ENCODE measurements around the gene OLA1. TPM values are rescaled to one million over a fixed set of nuclear protein-coding genes. Genes with fewer than 3 reads are reported as not detected.
A peak's percentile ranks its signal among the peaks of the same experiment; 100 is the strongest.
"Not testable (repeated sequence)": the region's sequence is repeated elsewhere in the genome, so short reads cannot be mapped to it uniquely, and the experiment has no call there.

Gene OLA1
- 10 to 100 TPM; 58.1 to 77.6 (median 67.1) TPM for polyA plus RNA-seq (ENCODE audit: low read depth in 6 of 6)

DNA sequence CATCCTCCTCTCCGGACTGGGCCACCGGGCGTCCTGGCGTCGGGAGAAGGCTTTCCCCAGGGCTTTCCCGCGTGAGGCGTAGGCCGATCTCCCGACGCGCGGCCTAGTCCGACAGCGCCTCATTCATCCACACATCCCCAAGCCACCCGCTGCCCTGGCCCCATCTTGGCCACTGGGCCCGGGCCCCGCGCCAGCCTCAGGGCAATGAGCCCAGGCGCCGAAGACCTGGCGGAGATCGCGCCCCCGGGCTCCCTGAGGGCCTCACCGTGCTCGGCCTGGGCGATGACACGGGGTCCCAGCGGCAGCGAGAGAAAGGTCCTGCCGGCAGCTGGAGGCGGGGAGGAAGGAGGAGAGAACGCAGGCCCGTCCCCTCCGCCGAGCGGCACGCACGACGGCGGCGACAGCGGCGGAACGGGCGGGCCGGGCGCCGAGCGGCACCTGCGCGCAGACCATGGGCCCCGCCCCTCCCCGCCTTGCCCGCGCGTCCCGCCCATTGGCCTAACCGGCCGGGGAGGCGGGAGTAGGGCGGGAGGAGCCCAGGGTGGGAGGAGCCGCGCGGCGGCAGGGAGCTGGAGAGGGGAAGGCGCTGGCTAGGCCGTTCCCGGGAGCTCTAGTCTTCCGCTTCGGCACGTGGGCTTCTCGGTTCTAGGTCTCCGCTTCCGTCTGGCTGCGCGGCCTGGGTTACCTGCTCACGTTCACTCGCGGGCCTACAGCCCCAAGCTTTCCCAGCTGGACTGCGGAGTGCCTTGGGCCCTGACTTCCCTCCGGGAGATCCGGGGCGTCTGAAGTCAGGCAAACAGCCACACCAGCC is at the start of gene OLA1:
OLA1 (minus strand) TSS at position 346 of the 811 bp plus-strand sequence. CDS start 1,717 bp downstream, outside the sequence.
- Mint-ChIP-seq H3K9me3 (no peaks in the 10 kb centered on the region), H3K36me3 (peaks cover 0 to 6% of the 10 kb centered on the region in 2 donors), H3K27ac (peak within 1 kb of the TSS; percentile 58 to 87 (median 74)), H3K4me1 (peaks cover 6 to 31% (median 11%) of the 10 kb centered on the region in 3 donors), H3K4me3 (peak within 1 kb of the TSS; percentile 84 to 93 (median 88)), H3K27me3 (peaks cover 0 to 7% (median 0%) of the 10 kb centered on the region in 3 donors)
- peak; percentile 94 to 95 for ATAC-seq (ENCODE audit: low read depth in 2 of 2)
- peak; percentile 97 for DNase-seq

DNA sequence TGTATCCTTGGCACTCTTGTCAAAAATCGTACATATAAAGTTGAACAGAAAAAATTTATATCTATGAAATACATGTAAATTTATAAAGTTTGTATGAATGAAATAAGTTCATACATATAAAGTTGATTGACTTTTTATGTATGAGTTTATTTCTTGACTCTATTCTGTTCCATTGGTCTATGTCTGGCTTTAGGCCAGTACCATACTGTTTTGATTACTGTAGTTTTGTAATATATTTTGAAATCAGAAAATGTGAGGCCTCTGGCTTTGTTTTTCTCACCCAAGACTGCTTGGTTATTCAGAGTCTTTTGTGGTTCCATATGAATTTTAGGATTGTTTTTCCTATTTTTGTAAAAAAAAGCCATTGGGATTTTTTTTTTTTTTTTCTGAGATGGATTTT is 44.6 kb upstream of the OLA1 start:
- Mint-ChIP-seq H3K4me1 (no peaks in the 10 kb centered on the region), H3K9me3 (peaks cover 0 to 29% (median 15%) of the 10 kb centered on the region in 7 donors), H3K27me3 (peaks cover 7 to 51% (median 25%) of the 10 kb centered on the region in 3 donors), H3K36me3 (no peaks in the 10 kb centered on the region), H3K4me3 (no peak overlapping the region), H3K27ac (no peak overlapping the region)
- ATAC-seq (ENCODE audit: low read depth in 2 of 2) = no peak
- no peak for DNase-seq

GRCh38 chr2:174286172-174286571 is 37.8 kb upstream of the OLA1 start:
- Mint-ChIP-seq H3K4me1 (no peaks in the 10 kb centered on the region), H3K27me3 (peaks cover 35 to 67% (median 48%) of the 10 kb centered on the region in 3 donors), H3K27ac (no peak overlapping the region), H3K9me3 (peaks cover 0 to 11% (median 9%) of the 10 kb centered on the region in 7 donors), H3K4me3 (no peak overlapping the region), H3K36me3 (no peaks in the 10 kb centered on the region)
- DNase-seq = no peak
- no peak for ATAC-seq (ENCODE audit: low read depth in 2 of 2)

DNA sequence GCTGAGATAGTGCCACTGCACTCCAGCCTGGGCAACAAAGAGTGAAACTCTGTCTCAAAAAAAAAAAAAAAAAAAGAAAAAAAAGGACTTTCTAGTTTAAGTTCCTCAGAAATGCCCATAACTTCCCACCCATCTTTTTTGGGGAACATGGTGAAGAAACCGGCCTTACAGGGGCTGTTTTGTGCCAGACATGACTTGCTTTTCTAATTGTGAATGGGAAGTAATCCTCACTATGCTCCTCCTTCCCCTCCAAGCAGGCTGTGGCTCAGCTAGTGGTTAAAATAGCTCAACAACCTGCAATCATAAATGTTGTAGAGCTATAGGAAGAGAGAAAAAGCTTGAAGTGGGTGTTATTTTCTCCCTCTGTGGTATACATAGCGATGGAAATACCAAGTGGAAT is 34.1 kb upstream of the OLA1 start:
- Mint-ChIP-seq H3K27ac (no peak overlapping the region), H3K4me3 (no peak overlapping the region), H3K9me3 (peaks cover 0 to 1% (median 0%) of the 10 kb centered on the region in 7 donors), H3K36me3 (no peaks in the 10 kb centered on the region), H3K27me3 (peaks cover 39 to 52% (median 40%) of the 10 kb centered on the region in 3 donors), H3K4me1 (no peaks in the 10 kb centered on the region)
- ATAC-seq (ENCODE audit: low read depth in 2 of 2) (no peak), DNase-seq (no peak)

- H3K27ac Mint-ChIP-seq = no peak overlapping the region
- H3K9me3 Mint-ChIP-seq = no peaks in the 10 kb centered on the region
- no peak for DNase-seq
- ATAC-seq (ENCODE audit: low read depth in 2 of 2) = no peak
- no peaks in the 10 kb centered on the region for H3K36me3 Mint-ChIP-seq
- H3K27me3 Mint-ChIP-seq = peaks cover 37 to 51% (median 39%) of the 10 kb centered on the region in 3 donors
- no peaks in the 10 kb centered on the region for H3K4me1 Mint-ChIP-seq
- no peak overlapping the region for H3K4me3 Mint-ChIP-seq
These were observed 33.4 kb upstream of the OLA1 start for GRCh38 chr2:174281736-174282135.

GRCh38 chr2:174280596-174280995 is 32.3 kb upstream of the OLA1 start:
- DNase-seq = no peak
- Mint-ChIP-seq H3K4me1 (no peaks in the 10 kb centered on the region), H3K27ac (no peak overlapping the region), H3K27me3 (peaks cover 29 to 42% (median 34%) of the 10 kb centered on the region in 3 donors), H3K4me3 (no peak overlapping the region), H3K9me3 (no peaks in the 10 kb centered on the region), H3K36me3 (no peaks in the 10 kb centered on the region)
- ATAC-seq (ENCODE audit: low read depth in 2 of 2) = no peak

GRCh38 chr2:174270263-174270662 is 21.9 kb upstream of the OLA1 start:
- H3K27me3 Mint-ChIP-seq = peaks cover 33 to 34% (median 34%) of the 10 kb centered on the region in 3 donors
- DNase-seq; H3K4me1 Mint-ChIP-seq; H3K4me3 Mint-ChIP-seq; ATAC-seq (ENCODE audit: low read depth in 2 of 2); H3K27ac Mint-ChIP-seq; H3K36me3 Mint-ChIP-seq; H3K9me3 Mint-ChIP-seq: not testable (repeated sequence)

- H3K27ac Mint-ChIP-seq = peak overlapping the region in 1 of 6 donors; percentile 18
- DNase-seq (no peak), ATAC-seq (ENCODE audit: low read depth in 2 of 2) (no peak)
- no peak overlapping the region for H3K4me3 Mint-ChIP-seq
- peaks cover 42 to 45% (median 45%) of the 10 kb centered on the region in 3 donors for H3K27me3 Mint-ChIP-seq
- H3K36me3 Mint-ChIP-seq = no peaks in the 10 kb centered on the region
- H3K9me3 Mint-ChIP-seq = peaks cover 0 to 5% (median 0%) of the 10 kb centered on the region in 7 donors
- H3K4me1 Mint-ChIP-seq = no peaks in the 10 kb centered on the region
These were observed 18.0 kb upstream of the OLA1 start for GRCh38 chr2:174266288-174266687.

DNA sequence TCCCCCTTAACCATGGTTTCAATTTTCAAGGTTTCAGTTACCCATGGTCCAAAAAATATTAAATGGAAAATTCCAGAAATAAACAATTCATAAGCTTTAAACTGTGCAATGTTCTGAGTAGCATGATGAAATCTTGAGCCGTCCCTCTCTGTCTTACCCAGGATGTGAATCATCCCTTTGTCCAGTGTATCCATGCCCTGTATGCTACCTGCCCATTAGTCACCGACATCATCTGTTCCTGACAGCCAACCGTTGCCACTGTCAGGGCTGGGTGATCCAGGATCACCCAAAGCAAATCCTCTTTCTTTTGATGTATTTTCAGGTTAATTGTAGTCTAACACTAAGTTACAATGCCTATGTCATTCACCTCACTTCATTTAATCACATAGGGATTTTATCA is 15.7 kb upstream of the OLA1 start:
- H3K36me3 Mint-ChIP-seq = no peaks in the 10 kb centered on the region
- H3K4me1 Mint-ChIP-seq = no peaks in the 10 kb centered on the region
- H3K9me3 Mint-ChIP-seq = peaks cover 0 to 3% (median 0%) of the 10 kb centered on the region in 7 donors
- no peak overlapping the region for H3K4me3 Mint-ChIP-seq
- no peak for ATAC-seq (ENCODE audit: low read depth in 2 of 2)
- H3K27ac Mint-ChIP-seq = no peak overlapping the region
- no peak for DNase-seq
- peaks cover 45 to 56% (median 47%) of the 10 kb centered on the region in 3 donors for H3K27me3 Mint-ChIP-seq

- no peaks in the 10 kb centered on the region for H3K36me3 Mint-ChIP-seq
- no peak overlapping the region for H3K27ac Mint-ChIP-seq
- ATAC-seq (ENCODE audit: low read depth in 2 of 2) = no peak
- DNase-seq = no peak
- no peaks in the 10 kb centered on the region for H3K9me3 Mint-ChIP-seq
- H3K4me3 Mint-ChIP-seq = no peak overlapping the region
- no peaks in the 10 kb centered on the region for H3K4me1 Mint-ChIP-seq
- H3K27me3 Mint-ChIP-seq = peaks cover 13 to 31% (median 16%) of the 10 kb centered on the region in 3 donors
These were observed 11.6 kb upstream of the OLA1 start for GRCh38 chr2:174259981-174260380.

DNA sequence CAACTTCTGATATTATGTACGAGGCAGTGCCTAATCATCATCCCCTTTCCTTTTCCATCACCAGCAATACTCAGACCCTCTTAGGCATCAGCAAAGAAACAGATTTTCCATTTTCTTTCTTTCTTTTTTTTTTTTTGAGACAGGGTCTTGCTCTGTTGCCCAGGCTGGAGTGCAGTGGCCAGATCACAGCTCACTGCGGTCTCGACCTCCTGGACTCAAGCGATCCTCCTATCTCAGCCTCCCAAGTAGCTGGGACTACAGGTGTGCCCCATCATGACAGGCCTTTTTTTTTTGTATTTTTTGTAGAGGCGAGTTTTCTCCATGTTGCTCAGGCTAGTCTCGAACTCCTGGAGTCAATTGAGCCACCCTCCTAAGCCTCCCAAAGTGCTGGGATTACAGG is 5.9 kb upstream of the OLA1 start:
- Mint-ChIP-seq H3K36me3 (no peaks in the 10 kb centered on the region), H3K4me3 (no peak overlapping the region), H3K27ac (no peak overlapping the region), H3K27me3 (peaks cover 0 to 8% (median 7%) of the 10 kb centered on the region in 3 donors), H3K9me3 (no peaks in the 10 kb centered on the region), H3K4me1 (peaks cover 0 to 1% (median 0%) of the 10 kb centered on the region in 3 donors)
- ATAC-seq (ENCODE audit: low read depth in 2 of 2) (no peak), DNase-seq (no peak)

DNA sequence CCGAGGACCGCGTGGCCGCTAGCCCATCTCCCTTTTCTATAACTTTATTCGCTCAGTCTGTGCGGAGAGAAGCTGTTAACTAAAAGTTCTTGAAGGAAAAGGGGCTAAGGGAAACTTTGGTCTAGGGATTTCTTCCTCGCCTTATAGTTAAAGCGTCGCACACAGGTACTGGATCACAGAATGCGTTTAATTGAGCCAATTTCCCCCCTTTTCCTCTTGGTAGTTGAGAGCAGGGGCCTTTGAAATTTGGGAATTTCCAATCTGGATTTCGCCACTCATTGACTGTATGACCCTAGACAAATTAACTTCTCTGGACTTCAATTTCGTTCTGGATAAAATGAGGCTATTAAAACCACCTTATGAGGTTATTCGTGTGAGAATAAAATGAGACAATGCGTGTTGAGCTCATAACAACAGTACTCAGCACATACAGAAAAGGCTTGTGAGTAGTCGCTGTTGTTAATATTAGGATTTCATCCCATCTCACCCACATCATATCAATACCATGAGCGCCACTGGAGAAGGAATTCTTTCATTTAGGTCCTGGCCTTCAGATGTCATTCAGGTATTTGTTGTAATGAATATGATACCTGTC is 763 bp upstream of the OLA1 start:
- Mint-ChIP-seq H3K27ac (peak overlapping the region in 5 of 6 donors; percentile 24 to 81 (median 72)), H3K4me3 (peak overlapping the region; percentile 83 to 92 (median 88)), H3K4me1 (peaks cover 6 to 31% (median 11%) of the 10 kb centered on the region in 3 donors), H3K36me3 (no peaks in the 10 kb centered on the region), H3K9me3 (no peaks in the 10 kb centered on the region), H3K27me3 (peaks cover 0 to 7% (median 0%) of the 10 kb centered on the region in 3 donors)
- ATAC-seq (ENCODE audit: low read depth in 2 of 2) (no peak), DNase-seq (no peak)

DNA sequence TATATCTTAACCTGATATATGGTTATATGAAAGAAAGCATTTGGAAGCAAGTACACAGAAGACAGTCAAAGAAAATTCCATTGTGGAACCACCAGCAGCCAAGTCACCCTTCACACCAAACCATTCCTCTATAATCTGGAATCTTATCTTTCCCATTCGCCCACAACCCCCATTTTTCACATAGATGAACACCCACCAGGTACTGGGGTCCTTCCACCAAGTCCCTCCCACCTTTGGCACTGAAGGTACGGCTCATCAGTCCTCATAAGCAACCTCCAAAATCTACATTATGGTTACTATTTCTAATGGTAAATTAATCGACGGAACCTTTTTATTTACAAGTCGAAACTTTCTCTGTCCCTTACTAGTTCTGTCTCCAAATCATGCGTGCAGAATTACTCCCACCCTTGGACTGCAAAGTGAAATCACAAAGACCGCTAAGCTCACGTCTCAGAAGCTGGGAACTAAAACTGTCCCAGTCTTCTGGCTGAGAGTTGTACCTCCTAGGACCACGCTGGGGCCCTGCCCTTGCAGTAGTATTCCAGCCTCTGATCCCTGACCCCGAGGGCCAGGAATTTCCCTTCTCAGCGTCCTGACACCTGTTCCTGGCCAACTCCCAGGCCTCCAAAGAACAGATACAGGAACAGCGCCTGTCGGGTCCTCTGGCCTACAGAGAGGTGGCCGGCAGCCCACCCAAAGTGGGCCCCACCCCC is 702 bp downstream of the OLA1 start:
- H3K27me3 Mint-ChIP-seq = peaks cover 0 to 7% (median 0%) of the 10 kb centered on the region in 3 donors
- H3K27ac Mint-ChIP-seq = peak overlapping the region; percentile 28 to 87 (median 66)
- H3K4me1 Mint-ChIP-seq = peaks cover 7 to 33% (median 11%) of the 10 kb centered on the region in 3 donors
- DNase-seq (no peak), ATAC-seq (ENCODE audit: low read depth in 2 of 2) (peak in 1 of 2 donors; percentile 0)
- H3K36me3 Mint-ChIP-seq = peaks cover 0 to 6% of the 10 kb centered on the region in 2 donors
- H3K4me3 Mint-ChIP-seq = peak overlapping the region; percentile 84 to 93 (median 88)
- H3K9me3 Mint-ChIP-seq = no peaks in the 10 kb centered on the region
